HepG2 (cell line): ENCODE measurements around the gene FALEC. TPM values are rescaled to one million over a fixed set of nuclear protein-coding genes. Genes with fewer than 3 reads are reported as not detected.

Experiments used
- CCAR2 ChIP-seq: fragments of 200-400 bp; formaldehyde crosslinking; optimal IDR thresholded peaks from 2 replicates; pipeline ENCODE3; 2018; ENCODE audit warnings: low read depth, mild to moderate bottlenecking, low read length, moderate library complexity
- PCBP2 ChIP-seq: fragments of 200-400 bp; formaldehyde crosslinking; optimal IDR thresholded peaks from 2 replicates; pipeline ENCODE3; 2018; ENCODE audit warnings: low read length, low read depth; ENCODE audit not compliant: poor library complexity, severe bottlenecking
- SYNCRIP ChIP-seq: fragments of 200-400 bp; formaldehyde crosslinking; IDR thresholded peaks from 2 replicates; pipeline ENCODE4 v1.6.1; 2018; ENCODE audit warnings: mild to moderate bottlenecking, low read depth, low read length; ENCODE audit not compliant: insufficient read depth
- ZEB1 ChIP-seq: IDR thresholded peaks from 2 replicates; pipeline ENCODE4 v1.6.1; 2012; ENCODE audit warnings: mild to moderate bottlenecking, low read depth, inconsistent platforms; ENCODE audit not compliant: insufficient replicate concordance
- ZNF598 ChIP-seq: sonication (generic); formaldehyde crosslinking; IDR thresholded peaks from 2 replicates; pipeline ENCODE4 v1.5.1; 2020; ENCODE audit warnings: mild to moderate bottlenecking, missing genetic modification reagents, borderline replicate concordance
- ZNF75D ChIP-seq: sonication (generic); formaldehyde crosslinking; IDR thresholded peaks from 2 replicates; pipeline ENCODE4 v1.8.1; 2023; ENCODE audit warnings: missing genetic modification reagents, mild to moderate bottlenecking, borderline replicate concordance
- polyA plus RNA-seq, 8 experiments: library from polyadenylated mRNA; depleted of rRNA in 3 of 8; stranded (reverse) in 7 of 8; unstranded in 1 of 8; fragments of >200 nt; fragmentation: Illumina TruSeq in 4 of 8; extraction: Trizol in 4 of 8; gene quantifications; 2 replicates each; pipeline versions ENCODE4 v1.2.1 to v1.2.3, GENCODE V29; 2011 to 2016; ENCODE audit warnings: low read depth in 4 of 8, missing spikeins in 1 of 8, mixed read lengths in 1 of 8; ENCODE audit not compliant: insufficient read depth in 1 of 8
- total RNA-seq, 5 experiments: library from RNA; depleted of rRNA; stranded (reverse); fragments of >200 nt; fragmentation: Illumina TruSeq; extraction: Trizol; gene quantifications; 2 replicates each; pipeline ENCODE4 v1.2.3, GENCODE V29; 2016; ENCODE audit warnings: low read depth in 1 of 5
- TF ChIP-seq, protein P1 (sequence below): sonication (generic); formaldehyde crosslinking; IDR thresholded peaks from 2 replicates; pipeline ENCODE4 v1.5.1; 2020; ENCODE audit warnings: mild to moderate bottlenecking, missing genetic modification reagents, borderline replicate concordance
- TF ChIP-seq, protein P2 (sequence below): sonication (generic); formaldehyde crosslinking; IDR thresholded peaks from 2 replicates; pipeline ENCODE4 v1.4.0; 2020; ENCODE audit warnings: missing genetic modification reagents, borderline replicate concordance
- TF ChIP-seq, protein P3 (sequence below): sonication (generic); formaldehyde crosslinking; IDR thresholded peaks from 2 replicates; pipeline ENCODE4 v1.9.0; 2022; ENCODE audit warnings: missing genetic modification reagents, mild to moderate bottlenecking, borderline replicate concordance
- TF ChIP-seq, protein P4 (sequence below): sonication (generic); formaldehyde crosslinking; IDR thresholded peaks from 2 replicates; pipeline ENCODE4 v1.4.0; 2020; ENCODE audit warnings: missing genetic modification reagents, borderline replicate concordance

The FALEC gene
- total and polyA plus RNA-seq, 2 of the 13 experiments (the other 11 are each of a cell fraction or from before 2014, with no cell fraction given), result 0.33 to 0.71 TPM

DNA sequence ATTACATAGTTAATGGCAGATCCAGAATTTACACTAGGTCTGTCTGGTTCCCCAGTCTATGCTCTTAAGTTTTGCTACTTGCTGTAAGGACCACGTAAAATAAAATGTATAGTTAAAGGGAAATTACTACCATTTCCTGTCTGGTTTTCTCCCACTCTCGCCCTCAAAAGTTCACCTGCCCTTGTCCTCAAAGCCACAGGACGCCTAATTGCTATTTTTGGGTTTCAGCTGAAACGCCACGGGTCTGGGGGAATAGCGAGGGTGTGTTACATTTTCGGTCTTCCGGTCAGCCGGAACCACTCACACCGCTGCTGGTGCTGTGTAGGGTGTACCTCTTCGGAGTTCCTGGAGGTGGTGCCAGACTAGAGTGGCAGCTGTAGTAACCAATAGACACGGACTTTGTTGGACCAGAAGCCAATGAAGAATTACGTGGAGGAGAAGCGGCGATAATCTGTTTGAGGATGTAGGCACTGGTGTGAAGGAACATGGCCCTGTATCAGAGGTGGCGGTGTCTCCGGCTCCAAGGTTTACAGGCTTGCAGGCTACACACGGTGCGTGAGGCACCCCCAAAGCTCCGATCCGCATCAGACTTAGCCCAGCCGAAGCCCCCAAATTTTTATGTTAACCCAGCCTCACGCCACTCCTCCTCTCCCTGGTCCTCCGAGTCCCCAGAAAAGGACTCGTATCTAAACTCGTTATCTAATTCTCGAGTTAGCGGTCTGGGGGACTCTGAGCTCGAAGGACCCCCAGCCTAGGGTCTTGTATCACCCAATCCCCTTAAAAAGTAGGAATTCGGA is 28.4 kb upstream of the FALEC start, which contains the start of gene TARS2 (continued):
- TF ChIP-seq, protein P1, sequence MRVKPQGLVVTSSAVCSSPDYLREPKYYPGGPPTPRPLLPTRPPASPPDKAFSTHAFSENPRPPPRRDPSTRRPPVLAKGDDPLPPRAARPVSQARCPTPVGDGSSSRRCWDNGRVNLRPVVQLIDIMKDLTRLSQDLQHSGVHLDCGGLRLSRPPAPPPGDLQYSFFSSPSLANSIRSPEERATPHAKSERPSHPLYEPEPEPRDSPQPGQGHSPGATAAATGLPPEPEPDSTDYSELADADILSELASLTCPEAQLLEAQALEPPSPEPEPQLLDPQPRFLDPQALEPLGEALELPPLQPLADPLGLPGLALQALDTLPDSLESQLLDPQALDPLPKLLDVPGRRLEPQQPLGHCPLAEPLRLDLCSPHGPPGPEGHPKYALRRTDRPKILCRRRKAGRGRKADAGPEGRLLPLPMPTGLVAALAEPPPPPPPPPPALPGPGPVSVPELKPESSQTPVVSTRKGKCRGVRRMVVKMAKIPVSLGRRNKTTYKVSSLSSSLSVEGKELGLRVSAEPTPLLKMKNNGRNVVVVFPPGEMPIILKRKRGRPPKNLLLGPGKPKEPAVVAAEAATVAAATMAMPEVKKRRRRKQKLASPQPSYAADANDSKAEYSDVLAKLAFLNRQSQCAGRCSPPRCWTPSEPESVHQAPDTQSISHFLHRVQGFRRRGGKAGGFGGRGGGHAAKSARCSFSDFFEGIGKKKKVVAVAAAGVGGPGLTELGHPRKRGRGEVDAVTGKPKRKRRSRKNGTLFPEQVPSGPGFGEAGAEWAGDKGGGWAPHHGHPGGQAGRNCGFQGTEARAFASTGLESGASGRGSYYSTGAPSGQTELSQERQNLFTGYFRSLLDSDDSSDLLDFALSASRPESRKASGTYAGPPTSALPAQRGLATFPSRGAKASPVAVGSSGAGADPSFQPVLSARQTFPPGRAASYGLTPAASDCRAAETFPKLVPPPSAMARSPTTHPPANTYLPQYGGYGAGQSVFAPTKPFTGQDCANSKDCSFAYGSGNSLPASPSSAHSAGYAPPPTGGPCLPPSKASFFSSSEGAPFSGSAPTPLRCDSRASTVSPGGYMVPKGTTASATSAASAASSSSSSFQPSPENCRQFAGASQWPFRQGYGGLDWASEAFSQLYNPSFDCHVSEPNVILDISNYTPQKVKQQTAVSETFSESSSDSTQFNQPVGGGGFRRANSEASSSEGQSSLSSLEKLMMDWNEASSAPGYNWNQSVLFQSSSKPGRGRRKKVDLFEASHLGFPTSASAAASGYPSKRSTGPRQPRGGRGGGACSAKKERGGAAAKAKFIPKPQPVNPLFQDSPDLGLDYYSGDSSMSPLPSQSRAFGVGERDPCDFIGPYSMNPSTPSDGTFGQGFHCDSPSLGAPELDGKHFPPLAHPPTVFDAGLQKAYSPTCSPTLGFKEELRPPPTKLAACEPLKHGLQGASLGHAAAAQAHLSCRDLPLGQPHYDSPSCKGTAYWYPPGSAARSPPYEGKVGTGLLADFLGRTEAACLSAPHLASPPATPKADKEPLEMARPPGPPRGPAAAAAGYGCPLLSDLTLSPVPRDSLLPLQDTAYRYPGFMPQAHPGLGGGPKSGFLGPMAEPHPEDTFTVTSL (CRISPR knock-in tag), result no peak
- TF ChIP-seq ZEB1 (peak; percentile 74), ZNF75D (no peak), CCAR2 (peak; percentile 92), SYNCRIP (no peak), ZNF598 (peak; percentile 47; the same call in 1 of the 2 replicates), PCBP2 (no peak)
- TF ChIP-seq, protein P2, sequence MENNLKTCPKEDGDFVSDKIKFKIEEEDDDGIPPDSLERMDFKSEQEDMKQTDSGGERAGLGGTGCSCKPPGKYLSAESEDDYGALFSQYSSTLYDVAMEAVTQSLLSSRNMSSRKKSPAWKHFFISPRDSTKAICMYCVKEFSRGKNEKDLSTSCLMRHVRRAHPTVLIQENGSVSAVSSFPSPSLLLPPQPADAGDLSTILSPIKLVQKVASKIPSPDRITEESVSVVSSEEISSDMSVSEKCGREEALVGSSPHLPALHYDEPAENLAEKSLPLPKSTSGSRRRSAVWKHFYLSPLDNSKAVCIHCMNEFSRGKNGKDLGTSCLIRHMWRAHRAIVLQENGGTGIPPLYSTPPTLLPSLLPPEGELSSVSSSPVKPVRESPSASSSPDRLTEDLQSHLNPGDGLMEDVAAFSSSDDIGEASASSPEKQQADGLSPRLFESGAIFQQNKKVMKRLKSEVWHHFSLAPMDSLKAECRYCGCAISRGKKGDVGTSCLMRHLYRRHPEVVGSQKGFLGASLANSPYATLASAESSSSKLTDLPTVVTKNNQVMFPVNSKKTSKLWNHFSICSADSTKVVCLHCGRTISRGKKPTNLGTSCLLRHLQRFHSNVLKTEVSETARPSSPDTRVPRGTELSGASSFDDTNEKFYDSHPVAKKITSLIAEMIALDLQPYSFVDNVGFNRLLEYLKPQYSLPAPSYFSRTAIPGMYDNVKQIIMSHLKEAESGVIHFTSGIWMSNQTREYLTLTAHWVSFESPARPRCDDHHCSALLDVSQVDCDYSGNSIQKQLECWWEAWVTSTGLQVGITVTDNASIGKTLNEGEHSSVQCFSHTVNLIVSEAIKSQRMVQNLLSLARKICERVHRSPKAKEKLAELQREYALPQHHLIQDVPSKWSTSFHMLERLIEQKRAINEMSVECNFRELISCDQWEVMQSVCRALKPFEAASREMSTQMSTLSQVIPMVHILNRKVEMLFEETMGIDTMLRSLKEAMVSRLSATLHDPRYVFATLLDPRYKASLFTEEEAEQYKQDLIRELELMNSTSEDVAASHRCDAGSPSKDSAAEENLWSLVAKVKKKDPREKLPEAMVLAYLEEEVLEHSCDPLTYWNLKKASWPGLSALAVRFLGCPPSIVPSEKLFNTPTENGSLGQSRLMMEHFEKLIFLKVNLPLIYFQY (CRISPR knock-in tag), result peak; percentile 51; the same call in 1 of the 2 replicates
- TF ChIP-seq, protein P3, sequence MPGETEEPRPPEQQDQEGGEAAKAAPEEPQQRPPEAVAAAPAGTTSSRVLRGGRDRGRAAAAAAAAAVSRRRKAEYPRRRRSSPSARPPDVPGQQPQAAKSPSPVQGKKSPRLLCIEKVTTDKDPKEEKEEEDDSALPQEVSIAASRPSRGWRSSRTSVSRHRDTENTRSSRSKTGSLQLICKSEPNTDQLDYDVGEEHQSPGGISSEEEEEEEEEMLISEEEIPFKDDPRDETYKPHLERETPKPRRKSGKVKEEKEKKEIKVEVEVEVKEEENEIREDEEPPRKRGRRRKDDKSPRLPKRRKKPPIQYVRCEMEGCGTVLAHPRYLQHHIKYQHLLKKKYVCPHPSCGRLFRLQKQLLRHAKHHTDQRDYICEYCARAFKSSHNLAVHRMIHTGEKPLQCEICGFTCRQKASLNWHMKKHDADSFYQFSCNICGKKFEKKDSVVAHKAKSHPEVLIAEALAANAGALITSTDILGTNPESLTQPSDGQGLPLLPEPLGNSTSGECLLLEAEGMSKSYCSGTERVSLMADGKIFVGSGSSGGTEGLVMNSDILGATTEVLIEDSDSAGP (CRISPR knock-in tag), result peak; percentile 90
- TF ChIP-seq, protein P4, sequence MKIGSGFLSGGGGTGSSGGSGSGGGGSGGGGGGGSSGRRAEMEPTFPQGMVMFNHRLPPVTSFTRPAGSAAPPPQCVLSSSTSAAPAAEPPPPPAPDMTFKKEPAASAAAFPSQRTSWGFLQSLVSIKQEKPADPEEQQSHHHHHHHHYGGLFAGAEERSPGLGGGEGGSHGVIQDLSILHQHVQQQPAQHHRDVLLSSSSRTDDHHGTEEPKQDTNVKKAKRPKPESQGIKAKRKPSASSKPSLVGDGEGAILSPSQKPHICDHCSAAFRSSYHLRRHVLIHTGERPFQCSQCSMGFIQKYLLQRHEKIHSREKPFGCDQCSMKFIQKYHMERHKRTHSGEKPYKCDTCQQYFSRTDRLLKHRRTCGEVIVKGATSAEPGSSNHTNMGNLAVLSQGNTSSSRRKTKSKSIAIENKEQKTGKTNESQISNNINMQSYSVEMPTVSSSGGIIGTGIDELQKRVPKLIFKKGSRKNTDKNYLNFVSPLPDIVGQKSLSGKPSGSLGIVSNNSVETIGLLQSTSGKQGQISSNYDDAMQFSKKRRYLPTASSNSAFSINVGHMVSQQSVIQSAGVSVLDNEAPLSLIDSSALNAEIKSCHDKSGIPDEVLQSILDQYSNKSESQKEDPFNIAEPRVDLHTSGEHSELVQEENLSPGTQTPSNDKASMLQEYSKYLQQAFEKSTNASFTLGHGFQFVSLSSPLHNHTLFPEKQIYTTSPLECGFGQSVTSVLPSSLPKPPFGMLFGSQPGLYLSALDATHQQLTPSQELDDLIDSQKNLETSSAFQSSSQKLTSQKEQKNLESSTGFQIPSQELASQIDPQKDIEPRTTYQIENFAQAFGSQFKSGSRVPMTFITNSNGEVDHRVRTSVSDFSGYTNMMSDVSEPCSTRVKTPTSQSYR (CRISPR knock-in tag), result no peak; the same call in 1 of the 2 replicates
